NCI-H2227 (cell line): ENCODE results near the gene PLLP.

Source experiments
- DNase-seq: peaks from one replicate; lab custom pipeline; 2025; ENCODE audit not compliant: unreplicated experiment; lab: John Stamatoyannopoulos, UW

PLLP gene

GRCh38 chr16:57257455-57258070 lies 26.9 kb downstream of the PLLP start:
- DNase-seq, result no peak

GRCh38 chr16:57256601-57257395 lies 27.7 kb downstream of the PLLP start:
- DNase-seq, result no peak

- no peak for DNase-seq
Measured at GRCh38 chr16:57255686-57256415, 28.6 kb downstream of the PLLP start.

GRCh38 chr16:57253466-57253865 lies 31.0 kb downstream of the PLLP start:
- no peak for DNase-seq

- DNase-seq, result no peak
Measured at GRCh38 chr16:57252148-57252721, 32.2 kb downstream of the PLLP start.

GRCh38 chr16:57251352-57251751 lies 33.1 kb downstream of the PLLP start:
- no peak for DNase-seq

- no peak for DNase-seq
Measured at GRCh38 chr16:57245472-57246113, 38.9 kb downstream of the PLLP start.

- peak; percentile 96 for DNase-seq
Measured at GRCh38 chr16:57244767-57245471, 39.6 kb downstream of the PLLP start, which contains the start of gene ARL2BP. Gene ARL2BP, plus strand, starts transcription at chr16:57245259. Its CDS starts 109 bp downstream, at chr16:57245368.

- DNase-seq, result no peak
Measured at GRCh38 chr16:57244463-57244766, 40.1 kb downstream of the PLLP start.

- no peak for DNase-seq
Measured at GRCh38 chr16:57242650-57243049, 41.8 kb downstream of the PLLP start.

GRCh38 chr16:57240851-57241250 lies 43.6 kb downstream of the PLLP start:
- DNase-seq, result no peak

GRCh38 chr16:57239107-57239506 lies 45.4 kb downstream of the PLLP start:
- DNase-seq, result no peak

GRCh38 chr16:57238682-57239081 lies 45.8 kb downstream of the PLLP start:
- no peak for DNase-seq

GRCh38 chr16:57236022-57236350 lies 48.5 kb downstream of the PLLP start:
- no peak for DNase-seq

- no peak for DNase-seq
Measured at GRCh38 chr16:57235128-57236021, 49.1 kb downstream of the PLLP start.

GRCh38 chr16:57234707-57235092 lies 49.8 kb downstream of the PLLP start:
- DNase-seq, result no peak

GRCh38 chr16:57233944-57234706 lies 50.3 kb downstream of the PLLP start:
- no peak for DNase-seq

- no peak for DNase-seq
Measured at GRCh38 chr16:57231821-57232350, 52.6 kb downstream of the PLLP start.

- no peak for DNase-seq
Measured at GRCh38 chr16:57229079-57229478, 55.4 kb downstream of the PLLP start.
